HL-60/S4 treated with retinoic acid at 250 ng/mL for 4 days and 3 days (cell line): ENCODE data around the gene RAP1GAP2.
"Not testable (repeated sequence)": the region's sequence is repeated elsewhere in the genome, so short reads cannot be mapped to it uniquely, and the experiment has no call there.

Experiments
- in situ Hi-C: fragments of 300-500 bp; cut with MboI; formaldehyde crosslinking; loops from 2 replicates; pipeline ENCODE4 v1.7.0; 2022; ENCODE audit warnings: low sequenced_read_pairs

Gene RAP1GAP2

GRCh38 chr17:2989855-2990254 lies 193.6 kb downstream of the RAP1GAP2 start:
- in situ Hi-C loops: no loop called here

- in situ Hi-C loops: no loop called here
These were observed 194.2 kb downstream of the RAP1GAP2 start for GRCh38 chr17:2990396-2990795.

- in situ Hi-C loops: not testable (repeated sequence)
These were observed 195.3 kb downstream of the RAP1GAP2 start for GRCh38 chr17:2991396-2992180.

DNA sequence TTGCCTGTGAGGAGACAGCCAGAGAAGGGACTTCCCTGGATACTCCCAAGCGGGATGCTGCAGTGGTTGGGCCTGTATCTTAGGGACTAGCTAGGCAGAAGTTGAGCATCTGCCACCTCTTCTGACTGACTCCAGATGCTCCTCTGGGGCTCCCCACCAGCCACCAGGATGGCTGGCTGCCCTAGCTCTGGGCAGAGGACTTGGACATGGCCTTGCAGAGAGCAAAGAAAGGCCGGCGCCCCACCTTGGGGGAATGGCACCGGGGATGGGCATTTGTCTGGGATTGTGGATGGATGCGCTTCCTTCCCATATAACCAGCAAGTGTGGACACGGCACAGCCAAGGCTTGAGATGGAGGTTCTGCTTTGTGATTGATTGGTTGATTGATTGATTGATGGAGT lies 198.2 kb downstream of the RAP1GAP2 start:
- in situ Hi-C loops: no loop called here

DNA sequence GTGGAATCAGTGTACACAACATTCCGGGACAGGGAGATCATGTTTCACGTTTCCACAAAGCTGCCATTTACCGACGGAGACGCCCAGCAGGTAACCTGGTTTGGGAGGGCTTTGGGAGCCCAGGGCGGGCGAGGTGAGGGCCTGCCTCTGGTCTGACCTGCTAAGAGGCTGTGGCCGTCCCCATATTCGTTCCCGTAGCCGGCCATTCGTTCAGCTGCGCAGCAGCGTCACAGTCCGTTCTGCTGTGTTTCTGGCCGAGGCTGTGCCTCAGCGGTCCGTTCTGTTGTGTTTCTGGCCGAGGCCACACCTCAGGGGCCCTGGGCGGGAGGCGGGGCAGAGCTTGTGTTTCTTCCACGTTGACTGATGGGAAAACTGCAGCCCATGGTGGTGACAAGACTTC lies 199.1 kb downstream of the RAP1GAP2 start:
- in situ Hi-C loops: no loop called here

DNA sequence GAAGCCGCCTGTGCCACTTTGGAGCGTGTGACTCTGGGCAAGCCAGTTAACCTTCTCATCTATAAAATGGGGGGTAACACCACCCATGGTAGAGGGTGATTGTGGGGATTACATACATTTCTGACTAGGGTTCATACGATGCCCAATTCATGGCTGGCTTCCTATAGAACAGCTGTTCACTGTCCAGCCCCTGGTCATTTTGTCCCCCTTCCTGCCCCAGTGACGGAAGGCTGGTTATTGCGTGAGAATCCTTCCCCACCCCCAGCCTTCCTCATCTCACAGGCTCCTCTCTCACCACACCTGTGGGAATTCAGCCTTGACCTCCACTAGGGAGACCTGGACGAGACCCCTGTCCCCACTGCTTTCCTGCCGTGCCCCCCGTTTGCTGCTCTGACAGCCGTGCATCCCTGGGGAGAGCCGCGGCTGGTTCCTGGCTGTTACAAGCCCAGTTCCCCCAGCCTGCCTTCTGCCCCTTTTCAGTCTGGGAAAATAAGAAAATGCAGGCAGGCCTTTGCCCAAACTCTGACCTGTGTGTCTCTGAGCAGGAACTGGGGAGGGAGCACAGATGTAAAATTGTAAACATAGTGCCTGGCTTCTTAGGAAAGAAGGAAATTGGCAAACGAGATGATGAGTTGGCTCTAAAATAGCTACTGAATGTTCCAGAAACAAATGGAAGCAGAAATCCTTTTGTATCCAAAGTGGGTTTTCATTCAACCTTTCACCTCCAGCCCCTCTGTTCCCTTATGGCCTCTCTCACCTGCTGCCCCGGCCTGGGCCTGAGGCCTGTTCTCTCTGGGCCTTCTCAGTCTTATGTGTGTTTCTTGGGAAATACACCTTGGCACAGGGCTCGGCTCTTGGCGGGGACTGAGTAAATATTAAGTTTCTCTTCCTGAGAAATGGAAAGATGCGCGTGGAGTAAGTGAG lies 199.9 kb downstream of the RAP1GAP2 start:
- in situ Hi-C loops: no loop called here

DNA sequence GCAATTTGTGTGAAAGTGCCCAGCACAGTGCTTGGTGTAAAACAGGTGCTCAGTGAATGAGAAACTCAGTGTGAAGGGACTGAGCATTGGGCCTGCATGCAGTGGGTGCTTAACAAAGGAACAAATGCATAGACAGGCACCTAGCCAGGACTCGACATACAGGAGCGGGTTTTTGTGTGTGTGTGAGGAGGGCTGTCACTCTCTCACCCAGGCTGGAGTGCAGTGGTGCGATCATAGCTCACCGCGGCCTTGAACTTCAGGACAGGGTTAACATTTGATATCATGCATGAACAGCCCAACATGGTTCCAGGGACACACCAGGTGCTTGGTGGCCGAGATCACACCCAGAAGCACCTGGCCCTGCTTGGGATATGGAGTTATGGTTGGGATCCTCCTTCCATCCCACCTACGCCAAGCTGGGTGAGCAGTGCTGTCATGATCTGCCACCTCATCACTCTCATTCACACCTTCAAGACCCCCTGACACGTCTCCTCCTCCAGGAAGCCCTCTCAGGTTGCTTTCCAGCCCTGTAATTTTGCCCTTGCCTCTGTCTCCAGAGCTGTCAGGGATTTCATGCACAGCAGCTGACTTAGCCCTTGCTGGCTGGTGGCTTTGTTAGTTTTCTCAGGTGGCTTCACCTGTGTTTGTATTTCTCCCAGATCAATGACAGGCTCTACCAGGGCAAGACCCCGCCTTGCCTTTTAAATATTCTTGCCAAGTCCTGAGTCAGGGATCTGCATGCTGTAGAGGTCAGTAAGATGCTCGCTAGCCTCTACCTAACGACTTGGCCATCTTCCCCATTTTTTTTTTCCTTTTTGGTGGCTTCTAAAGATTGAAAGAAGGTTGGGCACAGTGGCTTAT lies 200.8 kb downstream of the RAP1GAP2 start:
- in situ Hi-C loops: no loop called here

- in situ Hi-C loops: not testable (repeated sequence)
These were observed 202.2 kb downstream of the RAP1GAP2 start for GRCh38 chr17:2998469-2998901.

GRCh38 chr17:3002538-3003295 lies 206.5 kb downstream of the RAP1GAP2 start:
- in situ Hi-C loops: loop anchor here (25.0 kb wide), 1 partner anchor 165 kb away; no protein-coding TSS in a partner anchor

DNA sequence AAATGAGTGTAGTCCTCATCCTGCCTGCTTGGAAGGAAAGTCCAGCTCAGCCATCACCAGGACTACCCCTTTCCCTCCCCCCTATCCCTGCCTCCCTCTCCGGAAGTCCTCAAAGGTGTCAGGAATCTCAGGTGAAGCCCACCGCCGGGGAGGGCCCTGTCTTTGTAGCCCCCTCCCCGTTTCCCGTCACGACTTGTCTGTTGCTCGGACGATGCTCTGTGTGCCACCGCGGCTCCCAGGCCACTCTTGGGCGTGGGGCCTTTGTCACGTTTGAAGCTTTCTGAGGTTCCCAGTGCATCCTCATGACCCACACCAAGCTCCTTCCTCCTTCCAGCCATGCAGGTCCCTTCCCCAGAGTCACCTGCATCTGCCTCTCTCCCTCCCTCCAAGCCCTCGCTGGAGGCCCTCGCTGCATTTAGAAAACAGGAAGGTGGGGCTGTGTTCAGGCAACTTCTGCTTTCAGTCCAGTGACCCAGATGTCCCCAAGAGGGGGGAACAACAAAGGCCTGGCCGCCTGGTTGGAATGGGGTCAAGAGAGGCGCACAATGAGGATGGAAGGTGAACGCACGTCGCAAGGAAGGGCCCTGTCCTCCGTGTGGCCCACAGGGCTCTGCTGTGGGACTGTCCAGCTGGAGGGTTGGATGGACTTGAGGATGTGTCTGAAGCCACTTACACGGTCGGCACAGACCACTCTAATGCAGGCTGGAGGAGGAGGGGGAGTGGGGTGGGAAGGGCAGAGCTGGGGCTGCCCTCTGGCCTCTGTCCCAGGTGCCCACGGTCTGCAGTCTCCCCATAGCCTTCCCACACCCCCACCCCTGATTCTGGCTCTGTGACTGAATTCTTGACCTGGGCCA lies 207.3 kb downstream of the RAP1GAP2 start:
- in situ Hi-C loops: loop anchor here (25.0 kb wide), 1 partner anchor 166 kb away; no protein-coding TSS in a partner anchor

DNA sequence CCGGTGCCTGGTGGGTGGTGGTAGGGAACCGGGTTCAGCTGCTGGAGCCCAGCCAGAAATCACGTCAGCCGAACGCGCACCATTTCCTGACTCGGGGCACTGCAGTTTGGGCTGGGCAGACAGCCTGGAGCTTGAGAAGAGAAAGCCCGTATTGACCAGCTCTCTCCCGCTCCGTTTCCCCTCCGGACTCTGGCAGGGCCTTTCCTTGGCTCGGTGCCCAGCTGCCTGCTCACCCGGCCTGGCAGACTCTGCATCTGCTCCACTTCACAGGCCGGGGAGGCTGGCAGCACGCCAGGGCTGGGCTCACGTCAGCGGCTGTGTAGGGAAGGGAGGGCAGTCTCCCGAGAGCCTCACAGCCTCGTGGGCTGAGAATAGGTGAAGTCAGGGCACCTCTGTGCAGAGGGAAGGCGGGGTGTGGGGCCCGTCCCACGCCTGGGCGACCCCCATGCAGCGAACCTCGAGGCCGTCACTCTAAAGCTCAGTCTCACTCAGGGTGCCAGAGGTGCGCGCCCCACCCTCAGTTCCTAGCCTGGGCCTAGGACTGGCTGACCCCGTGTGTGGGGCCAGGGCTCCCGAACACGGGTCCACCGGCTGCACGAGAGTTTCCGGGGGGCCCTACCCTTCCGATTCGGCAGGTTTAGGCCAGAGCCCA lies 208.0 kb downstream of the RAP1GAP2 start:
- in situ Hi-C loops: loop anchor here (25.0 kb wide), 1 partner anchor 167 kb away; no protein-coding TSS in a partner anchor

DNA sequence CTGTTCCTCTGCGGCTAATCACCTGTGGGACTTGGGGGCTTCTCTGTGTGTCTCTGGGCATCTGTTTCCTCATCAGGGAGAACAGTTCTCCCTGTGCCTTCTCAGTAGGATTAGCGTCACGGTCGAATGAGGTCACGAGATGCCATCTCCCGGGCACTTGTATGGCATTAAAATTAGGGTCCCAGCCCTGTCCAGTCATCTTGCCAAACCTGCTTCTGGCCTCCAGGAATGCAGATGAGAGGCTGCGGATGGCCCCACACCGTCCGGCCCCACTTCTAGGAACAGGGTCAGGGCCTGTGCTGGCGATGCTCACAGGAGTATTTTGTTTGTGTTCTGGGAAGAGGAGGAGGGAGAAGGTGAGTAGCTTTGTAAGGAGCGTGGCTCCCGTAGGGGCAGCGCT lies 208.7 kb downstream of the RAP1GAP2 start:
- in situ Hi-C loops: loop anchor here (25.0 kb wide), 1 partner anchor 168 kb away; no protein-coding TSS in a partner anchor

DNA sequence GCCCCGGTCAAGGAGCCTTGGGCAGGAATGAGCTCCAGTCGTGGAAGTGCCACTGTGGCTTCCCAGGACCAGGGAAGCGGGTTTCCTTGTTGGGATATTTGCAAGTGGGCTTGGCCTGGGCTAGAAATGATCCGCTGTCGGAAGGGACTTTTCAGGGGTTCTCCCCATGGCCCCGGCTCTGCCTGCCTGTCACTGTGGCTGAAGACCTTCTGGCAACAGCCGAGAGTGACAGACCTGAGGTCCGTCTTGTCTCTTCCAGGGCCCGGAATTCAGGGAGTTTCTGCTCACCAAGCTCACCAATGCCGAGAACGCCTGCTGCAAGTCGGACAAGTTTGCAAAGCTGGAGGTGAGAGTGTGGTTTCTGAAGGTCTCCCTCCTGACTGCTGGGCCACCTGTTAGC lies 209.5 kb downstream of the RAP1GAP2 start:
- in situ Hi-C loops: loop anchor here (25.0 kb wide), 1 partner anchor 168 kb away; no protein-coding TSS in a partner anchor

GRCh38 chr17:3006801-3007200 lies 210.6 kb downstream of the RAP1GAP2 start:
- in situ Hi-C loops: loop anchor here (25.0 kb wide), 1 partner anchor 170 kb away; no protein-coding TSS in a partner anchor

GRCh38 chr17:3007651-3008121 lies 211.4 kb downstream of the RAP1GAP2 start:
- in situ Hi-C loops: loop anchor here (25.0 kb wide), 1 partner anchor 170 kb away; no protein-coding TSS in a partner anchor

DNA sequence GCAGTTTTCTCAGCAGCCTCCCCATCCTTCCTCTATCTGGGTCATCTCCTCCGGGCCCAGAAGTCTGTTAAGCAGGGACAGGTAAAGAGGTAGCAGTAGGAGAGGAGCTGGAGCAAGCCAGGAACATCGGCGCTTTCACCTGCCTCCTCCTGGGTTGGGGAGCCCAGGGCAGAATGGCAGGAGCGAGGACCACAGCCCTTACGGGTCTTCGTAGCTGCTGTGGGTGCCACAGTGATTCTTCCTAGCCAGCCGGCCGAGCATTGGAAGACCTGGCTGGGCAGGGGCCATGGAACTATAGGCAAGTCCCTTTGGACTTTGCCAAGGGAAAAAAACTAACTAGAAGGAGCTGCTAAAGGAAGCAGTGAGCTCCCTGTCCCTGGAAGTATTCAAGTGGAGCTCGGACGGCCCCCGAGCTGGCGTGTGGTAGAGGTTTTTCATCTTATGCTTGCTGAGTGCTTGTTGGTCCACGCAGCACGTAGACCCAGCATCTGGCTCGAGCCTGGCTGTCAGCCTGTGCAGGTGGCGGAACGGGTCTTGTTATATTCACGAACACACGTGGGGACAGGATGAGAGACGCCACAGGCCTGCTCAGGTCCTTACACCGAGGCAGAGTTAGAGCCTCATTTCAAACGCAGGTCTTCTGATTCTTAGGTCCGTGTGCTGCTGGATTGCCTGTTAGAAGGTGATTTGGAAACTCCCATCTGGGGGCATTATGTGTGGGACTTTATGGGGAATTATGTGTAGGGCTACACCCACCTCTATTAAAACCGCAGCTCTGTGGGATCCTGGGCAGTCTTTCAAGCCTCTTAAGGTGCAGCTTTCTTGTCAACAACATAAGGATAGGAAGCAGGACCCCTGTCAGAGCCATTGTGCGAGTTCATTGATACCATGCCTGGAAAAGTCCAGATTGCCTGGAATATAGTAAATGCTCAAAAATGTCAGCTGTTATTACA lies 212.4 kb downstream of the RAP1GAP2 start:
- in situ Hi-C loops: loop anchor here (25.0 kb wide), 1 partner anchor 171 kb away; no protein-coding TSS in a partner anchor

DNA sequence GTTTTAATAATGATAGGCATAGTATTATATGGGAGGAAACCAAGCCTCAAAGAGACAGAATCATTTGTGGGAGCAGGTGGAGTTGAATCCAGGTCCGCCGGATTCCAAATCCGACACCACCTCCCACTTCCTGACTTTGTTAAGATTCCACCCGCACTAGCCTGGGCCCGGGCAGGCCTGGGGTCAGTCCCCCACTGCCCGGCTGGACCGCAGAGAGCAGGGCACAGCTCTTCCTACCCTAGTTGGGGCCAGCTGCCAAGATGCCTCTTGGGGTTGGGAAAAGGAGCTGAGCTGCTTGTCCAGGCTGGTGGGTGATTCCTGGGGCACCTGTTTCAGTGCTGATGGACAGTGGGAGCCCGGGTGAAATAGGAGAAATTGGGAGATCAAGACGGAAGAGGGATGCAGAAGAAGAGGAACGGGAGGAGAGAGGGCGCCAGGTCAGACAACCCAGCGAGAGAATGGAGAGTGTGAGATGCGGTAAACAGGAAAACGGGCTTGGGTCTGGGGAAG lies 213.2 kb downstream of the RAP1GAP2 start:
- in situ Hi-C loops: loop anchor here (25.0 kb wide), 1 partner anchor 172 kb away; no protein-coding TSS in a partner anchor
